Sciatic nerve (tissue), 2 donors: Measurements from ENCODE around the gene STUM. TPM values are rescaled to one million over a fixed set of nuclear protein-coding genes. Genes with fewer than 3 reads are reported as not detected.
"Not testable (repeated sequence)": the region's sequence is repeated elsewhere in the genome, so short reads cannot be mapped to it uniquely, and the experiment has no call there.

ENCODE experiments used
- ATAC-seq: fragments of 200-7000 bp; cut with Tn5 transposase; one replicate; pipeline ENCODE4 v1.9.1; 2020; ENCODE audit warnings: mild to moderate bottlenecking, moderate library complexity
- DNase-seq: peaks from one replicate; pipeline ENCODE4 v3.0.0-alpha.2; 2020; ENCODE audit warnings: low spot score
- intact Hi-C: fragments of 100-400 bp; cut with DNase I; formaldehyde crosslinking; loops from one replicate; pipeline ENCODE4 v1.14.2; 2022
- total RNA-seq: library from RNA; stranded (reverse); fragmentation: NEBNext Ultra II Directional; extraction: Animal tissue kit (Norgen Biotek cat#: 25700); gene quantifications from one replicate; pipeline ENCODE4 v1.2.1, GENCODE V29; 2021
- donor health status: DM: no; HTN: no; CAD: no.
- donor health status: DM: no; HTN: no; CAD: no.

The STUM gene
- total RNA-seq, 1 donor from 2014 or later = 7.8 TPM

GRCh38 chr1:226629896-226630550, 81.5 kb downstream of the STUM start:
- ATAC-seq (no peak), DNase-seq (no peak)
- intact Hi-C loops = loop anchor here (10.0 kb wide), 1 partner anchor 805 kb away; no protein-coding TSS in a partner anchor

DNA sequence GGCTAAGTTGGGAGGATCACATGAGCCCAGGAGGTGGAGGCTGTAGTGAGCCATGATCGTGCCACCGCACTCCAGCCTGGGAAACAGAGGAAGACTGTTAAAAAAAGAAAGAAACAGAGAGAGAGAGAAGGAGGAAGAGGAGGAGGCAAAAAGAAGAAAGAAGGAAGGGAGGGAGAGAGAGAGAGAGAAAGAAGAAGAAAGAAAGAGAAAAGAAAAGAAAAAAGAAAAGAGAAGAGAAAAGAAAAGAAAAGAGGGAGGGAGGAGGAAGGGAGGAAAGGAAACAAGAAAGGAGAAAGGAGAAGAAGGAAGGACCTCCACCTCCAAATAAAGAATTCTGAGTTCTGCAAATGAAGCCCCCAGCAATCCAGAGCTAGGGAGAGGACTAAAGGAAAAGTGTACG, 82.0 kb downstream of the STUM start:
- intact Hi-C loops = loop anchor here (10.0 kb wide), 1 partner anchor 804 kb away; no protein-coding TSS in a partner anchor
- no peak for ATAC-seq
- DNase-seq = no peak

- intact Hi-C loops = loop anchor here (10.0 kb wide), 1 partner anchor 803 kb away; no protein-coding TSS in a partner anchor
- peak; percentile 50 for DNase-seq
Measured at GRCh38 chr1:226631229-226632000, 82.9 kb downstream of the STUM start.

DNA sequence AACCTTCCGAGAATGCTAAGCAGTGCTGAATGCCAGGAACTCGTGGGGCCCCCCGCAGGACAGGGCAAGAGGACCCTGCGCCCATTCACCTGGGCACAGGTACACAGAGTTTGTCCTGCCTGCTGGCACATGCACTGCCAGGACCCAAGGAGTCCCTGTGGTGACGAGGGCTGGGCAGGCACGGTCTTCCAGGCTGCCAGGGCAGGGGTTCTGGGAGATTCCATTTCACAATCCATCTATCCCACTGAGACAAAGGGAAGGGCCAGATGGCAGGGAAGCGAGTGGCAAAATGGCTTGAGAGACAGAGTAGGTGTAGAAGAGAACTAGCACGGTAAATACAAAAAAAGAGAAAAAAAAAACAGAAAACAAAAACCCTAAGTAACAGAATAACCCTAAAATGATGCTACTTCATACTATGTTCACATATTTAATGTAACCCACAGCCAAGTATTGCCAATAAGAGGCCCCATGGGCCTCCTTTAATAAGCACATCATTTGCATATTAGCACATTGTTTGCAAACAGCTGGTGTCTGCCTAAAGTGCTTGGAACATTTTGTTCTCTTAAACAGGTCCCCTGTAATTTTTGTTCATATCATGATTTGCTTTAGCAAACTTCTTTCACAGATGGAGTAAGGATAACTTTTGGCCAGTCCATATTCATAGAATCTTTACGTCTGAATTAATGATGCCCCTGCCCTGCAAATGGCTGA, 83.8 kb downstream of the STUM start:
- intact Hi-C loops = loop anchor here (10.0 kb wide), 1 partner anchor 802 kb away; no protein-coding TSS in a partner anchor
- DNase-seq = no peak
- ATAC-seq = peak; percentile 33

More at GRCh38 chr1:226631229-226632000, 82.9 kb downstream of the STUM start:
- ATAC-seq = no peak

GRCh38 chr1:226632922-226633351, 84.4 kb downstream of the STUM start:
- intact Hi-C loops = loop anchor here (10.0 kb wide), 1 partner anchor 802 kb away; no protein-coding TSS in a partner anchor
- DNase-seq (peak; percentile 67), ATAC-seq (peak; percentile 44)

DNA sequence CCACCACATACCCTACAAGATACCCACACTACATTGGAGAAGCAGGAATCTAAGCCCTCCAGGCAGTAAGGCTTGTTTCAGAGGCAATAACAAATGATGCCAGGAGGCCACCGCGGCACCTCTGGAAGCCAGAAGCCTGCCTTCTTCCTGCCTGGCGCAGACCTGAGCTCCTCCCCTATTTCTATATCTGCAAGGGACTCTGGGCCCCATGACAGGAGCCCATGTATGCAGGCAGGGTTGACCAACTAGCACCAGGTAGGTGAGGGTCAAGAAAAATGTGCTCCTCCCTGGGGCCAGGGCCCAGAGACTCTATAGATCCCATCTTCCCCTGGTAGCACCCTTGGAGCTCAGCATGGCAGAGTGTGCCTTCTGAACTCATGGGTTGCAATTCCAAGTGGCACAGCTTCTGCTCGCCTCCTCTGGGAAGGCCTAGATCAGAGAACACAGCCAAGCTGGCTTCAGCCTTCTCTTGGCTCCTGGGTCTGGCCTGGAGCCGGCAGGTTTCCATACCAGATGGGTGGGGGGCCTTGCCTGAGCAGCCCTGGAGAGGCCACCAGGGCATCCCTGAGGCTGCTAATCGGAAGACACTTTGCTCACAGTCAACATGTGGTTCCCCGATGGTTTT, 85.1 kb downstream of the STUM start:
- intact Hi-C loops = loop anchor here (10.0 kb wide), 1 partner anchor 801 kb away; no protein-coding TSS in a partner anchor
- no peak for ATAC-seq
- DNase-seq = peak; percentile 54

DNA sequence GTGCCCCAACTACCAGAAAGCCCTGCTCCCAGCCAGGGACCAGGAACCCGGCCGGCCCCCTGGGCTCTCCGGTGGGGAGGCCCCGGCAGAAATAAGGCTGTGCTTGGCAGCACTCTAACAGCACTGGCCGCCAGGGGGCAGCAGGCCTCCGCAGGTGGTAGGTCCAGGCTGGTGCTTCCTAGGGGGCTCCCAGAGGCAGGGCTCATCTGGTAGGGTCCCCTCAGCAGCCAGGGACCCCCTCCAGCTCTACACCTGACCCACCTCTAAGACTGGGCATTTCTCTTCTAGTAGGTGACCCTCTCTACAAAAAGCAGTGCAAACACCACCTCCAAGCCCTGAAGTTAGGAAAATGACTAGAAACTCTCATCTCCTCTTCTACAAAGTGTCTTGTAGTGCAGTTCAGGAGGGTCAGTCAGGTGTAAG, 85.6 kb downstream of the STUM start:
- peak; percentile 92 for DNase-seq
- intact Hi-C loops = loop anchor here (10.0 kb wide), 1 partner anchor 801 kb away; no protein-coding TSS in a partner anchor
- ATAC-seq = peak; percentile 78

DNA sequence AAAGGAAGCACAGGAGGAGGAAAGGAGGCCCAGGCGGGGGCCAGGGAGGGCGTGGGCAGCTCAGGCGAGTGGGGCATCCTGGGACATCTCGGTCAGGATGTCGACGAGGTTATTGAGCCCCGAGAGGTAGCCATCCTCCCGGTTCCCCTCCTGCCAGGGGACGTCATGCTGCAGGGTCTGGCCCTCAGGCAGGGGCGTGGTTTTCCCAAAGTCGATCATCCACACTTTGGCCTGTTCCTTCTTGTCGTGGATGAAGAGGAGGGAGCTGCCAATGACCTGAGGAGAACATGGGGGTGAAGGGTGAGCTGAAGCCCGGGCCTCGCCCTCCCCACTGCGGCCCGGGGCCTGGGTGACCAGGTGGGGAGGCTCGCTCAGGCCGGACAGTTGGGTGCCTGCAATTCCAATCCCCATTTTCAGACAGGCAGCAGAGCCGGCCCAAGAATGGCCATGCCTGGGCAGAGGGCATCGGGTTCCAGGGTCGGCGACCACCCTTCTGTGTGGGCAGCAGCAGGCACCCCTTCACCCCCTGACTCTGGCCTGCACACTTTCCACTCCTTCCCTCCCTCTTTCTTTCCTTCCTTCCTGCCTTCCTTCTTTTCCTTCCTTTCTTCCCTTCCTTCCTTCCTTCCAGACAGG, 86.2 kb downstream of the STUM start:
- ATAC-seq = no peak
- intact Hi-C loops = loop anchor here (5.0 to 10.0 kb wide), 2 partner anchors 193 to 800 kb away; no protein-coding TSS in a partner anchor
- peak; percentile 60 for DNase-seq

DNA sequence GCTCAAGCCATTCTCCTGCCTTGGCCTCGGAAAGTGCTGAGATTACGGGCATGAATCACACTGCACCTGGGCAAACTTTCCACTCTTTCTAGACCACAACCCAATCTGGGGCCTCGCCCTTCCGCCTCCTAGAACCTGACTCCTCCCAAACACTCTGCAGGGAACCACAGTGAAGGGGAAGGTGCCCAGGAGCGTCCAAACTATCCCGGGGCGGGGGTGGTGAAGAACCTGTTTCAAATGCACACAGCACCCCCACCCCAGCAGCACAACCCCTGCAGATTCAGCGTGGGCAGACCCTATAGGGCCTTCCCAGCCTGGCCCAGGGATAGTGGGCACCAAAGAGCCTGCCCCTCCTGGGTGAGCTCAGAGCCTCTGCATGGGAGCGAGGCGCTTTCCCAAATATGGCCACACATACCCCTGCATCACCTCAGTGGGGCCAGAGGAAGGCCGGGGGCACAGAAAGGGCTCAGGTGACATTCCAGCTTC, 86.9 kb downstream of the STUM start:
- ATAC-seq = no peak
- peak; percentile 54 for DNase-seq
- intact Hi-C loops = loop anchor here (5.0 to 10.0 kb wide), 2 partner anchors 192 to 799 kb away; no protein-coding TSS in a partner anchor

DNA sequence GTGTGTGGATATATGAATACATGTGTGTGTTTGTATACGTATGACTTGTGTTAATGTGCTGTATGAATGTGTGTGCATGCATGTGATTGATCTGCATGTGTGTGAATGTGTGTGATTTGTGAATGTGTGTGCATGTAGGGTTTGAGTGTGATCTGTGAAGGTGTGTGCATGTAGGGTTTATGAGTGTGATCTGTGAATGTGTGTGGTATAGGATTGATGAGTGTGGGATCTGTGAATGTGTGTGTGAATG, 88.2 kb downstream of the STUM start:
- intact Hi-C loops = loop anchor here (5.0 to 10.0 kb wide), 2 partner anchors 191 to 798 kb away; no protein-coding TSS in a partner anchor
- no peak for DNase-seq
- ATAC-seq = no peak

DNA sequence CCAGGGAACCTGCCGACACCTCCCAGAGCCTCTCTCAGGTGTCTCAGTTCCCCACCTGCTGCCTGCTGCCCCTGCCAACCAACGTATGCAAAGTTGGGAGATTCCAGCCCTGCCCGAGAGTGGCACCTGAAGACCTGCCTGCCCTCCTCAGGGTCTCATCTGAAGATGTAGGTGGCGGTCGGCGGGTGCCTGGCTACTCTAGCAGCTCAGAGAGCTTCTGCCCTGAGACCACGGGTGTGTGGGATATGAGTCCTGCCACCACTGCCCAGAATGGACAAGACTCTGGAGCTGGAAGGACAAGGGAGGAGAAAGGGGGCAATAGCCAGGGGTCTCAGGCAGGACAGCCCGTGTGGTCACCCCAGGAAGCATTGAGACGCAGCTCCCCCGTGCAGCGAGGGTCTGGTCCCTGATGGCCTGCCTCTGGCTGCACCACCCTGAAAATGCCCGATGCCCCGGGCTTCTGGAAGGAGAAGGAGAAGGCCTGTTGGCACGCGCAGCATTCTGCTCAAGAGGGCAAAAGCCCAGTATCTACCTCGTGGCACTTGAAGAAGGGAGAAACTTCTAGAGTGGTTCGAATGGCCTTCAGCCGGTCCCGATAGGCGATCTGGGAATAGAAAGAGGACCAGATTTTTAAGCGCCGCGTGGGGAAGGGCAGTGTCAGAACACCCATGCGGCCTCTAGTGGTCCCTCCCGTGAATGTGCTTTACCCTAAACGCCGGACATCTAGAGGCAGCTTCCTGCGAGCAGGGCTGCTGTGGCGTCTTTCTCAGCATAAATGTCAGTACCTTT, 88.8 kb downstream of the STUM start:
- intact Hi-C loops = loop anchor here (5.0 to 10.0 kb wide), 2 partner anchors 190 to 797 kb away; no protein-coding TSS in a partner anchor
- DNase-seq (peak; percentile 75), ATAC-seq (peak; percentile 62)

GRCh38 chr1:226638001-226638601, 89.5 kb downstream of the STUM start:
- ATAC-seq (peak; percentile 50), DNase-seq (peak; percentile 57)
- intact Hi-C loops = loop anchor here (5.0 to 10.0 kb wide), 2 partner anchors 189 to 797 kb away; no protein-coding TSS in a partner anchor

DNA sequence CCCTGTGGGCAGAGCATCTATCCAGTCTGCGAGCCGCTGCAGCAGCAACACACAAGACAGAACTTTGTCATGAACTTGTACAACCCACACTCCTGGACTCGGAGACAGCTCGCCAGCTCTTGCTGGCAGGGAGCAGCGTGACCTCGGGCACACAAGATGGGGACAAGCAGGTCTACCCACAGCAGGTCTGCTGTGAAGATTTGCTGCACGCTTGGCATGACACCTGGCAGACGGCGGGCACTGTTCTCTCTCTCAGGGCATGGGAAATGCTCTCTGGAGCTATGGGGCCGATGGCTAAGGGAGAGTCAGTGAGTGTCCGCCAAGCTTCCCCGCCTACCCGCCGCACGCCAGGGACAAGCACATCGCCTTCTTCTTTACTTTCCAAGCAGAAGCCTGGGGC, 90.0 kb downstream of the STUM start:
- intact Hi-C loops = loop anchor here (5.0 to 10.0 kb wide), 2 partner anchors 189 to 796 kb away; no protein-coding TSS in a partner anchor
- ATAC-seq (peak; percentile 26), DNase-seq (peak; percentile 62)

DNA sequence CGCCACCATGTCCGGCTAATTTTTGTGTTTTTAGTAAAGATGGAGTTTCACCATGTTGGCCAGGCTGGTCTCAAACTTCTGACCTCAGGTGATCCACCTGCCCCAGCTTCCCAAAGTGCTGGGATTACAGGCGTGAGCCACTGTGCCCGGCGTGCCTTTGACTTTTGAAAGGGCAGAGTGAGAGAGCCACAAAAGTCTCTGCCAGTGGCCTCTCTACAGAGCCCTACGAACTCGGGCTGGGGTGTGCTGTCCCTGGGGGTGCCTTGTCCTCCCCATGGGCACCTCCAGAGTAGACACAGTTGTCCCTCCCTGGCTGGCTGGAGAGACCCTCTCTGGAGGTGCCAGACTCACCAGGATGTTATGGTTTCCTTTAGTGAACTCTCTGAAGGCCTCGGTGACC, 90.6 kb downstream of the STUM start:
- intact Hi-C loops = loop anchor here (5.0 to 10.0 kb wide), 2 partner anchors 188 to 796 kb away; no protein-coding TSS in a partner anchor
- peak; percentile 55 for DNase-seq
- ATAC-seq = not testable (repeated sequence)

DNA sequence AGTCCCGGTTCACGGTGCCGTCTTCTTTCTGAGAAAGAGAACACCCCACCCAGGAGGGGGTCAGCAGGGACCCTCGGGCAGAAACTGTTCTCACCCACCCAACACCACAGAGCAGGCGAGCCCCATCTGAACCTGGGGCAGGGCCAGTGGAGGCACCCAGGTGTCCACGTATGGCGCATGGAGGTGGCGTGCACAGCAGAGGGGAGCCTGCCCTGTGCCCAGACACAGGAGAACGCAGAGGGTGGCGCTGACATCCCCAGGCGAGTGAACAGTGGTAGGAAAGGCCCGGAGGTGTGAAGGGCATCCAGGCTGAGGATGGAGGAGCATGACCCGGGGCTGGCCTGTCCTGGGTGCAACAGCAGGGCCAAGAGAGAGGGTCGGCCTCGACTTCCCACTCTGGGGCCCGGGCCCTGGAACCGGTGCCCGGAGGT, 91.1 kb downstream of the STUM start:
- intact Hi-C loops = loop anchor here (5.0 to 10.0 kb wide), 2 partner anchors 188 to 795 kb away; no protein-coding TSS in a partner anchor
- peak; percentile 53 for DNase-seq
- ATAC-seq = no peak

DNA sequence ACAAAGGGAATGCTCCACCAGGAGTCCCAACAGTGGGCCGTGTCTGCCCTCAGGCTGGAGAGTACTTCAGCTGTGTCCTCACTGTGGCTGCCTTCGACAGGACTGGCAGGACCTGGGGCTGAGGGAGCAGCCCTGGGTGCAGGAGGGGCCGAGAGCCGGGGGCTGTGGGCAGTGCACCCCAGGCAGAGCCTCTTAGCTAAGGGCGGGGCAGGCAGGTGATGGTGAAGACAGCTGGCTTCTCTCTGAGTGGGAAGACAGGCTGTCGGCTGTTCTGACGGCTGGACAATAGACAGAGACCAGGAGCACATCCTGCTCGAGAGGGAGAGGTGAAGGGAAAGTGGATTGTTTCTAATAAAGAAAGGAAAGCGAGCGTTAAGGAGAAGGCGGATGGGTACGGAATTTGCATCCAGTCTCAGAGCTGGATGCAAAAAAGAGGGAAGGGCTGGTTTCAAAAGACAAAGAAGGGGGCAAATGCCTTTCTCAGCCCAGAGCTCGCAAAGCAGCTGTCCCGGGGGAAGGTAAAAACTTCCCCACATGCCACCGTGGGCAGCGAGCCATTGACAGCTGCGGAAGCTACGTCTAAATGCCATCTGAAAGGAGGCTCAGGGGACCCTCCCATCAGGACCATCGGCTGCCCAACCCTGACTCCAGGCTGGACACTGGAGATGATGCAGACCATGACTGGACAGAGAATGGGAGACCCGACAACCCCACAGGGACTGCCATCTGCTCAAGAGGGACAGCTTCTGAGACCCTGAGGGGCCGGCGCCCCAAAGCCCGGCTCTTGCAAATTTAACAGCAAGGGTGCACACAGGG, 92.0 kb downstream of the STUM start:
- ATAC-seq = no peak
- DNase-seq = peak; percentile 49
- intact Hi-C loops = no loop called here
